ENCODE results near the gene ISG20L2. TPM values are rescaled to one million over a fixed set of nuclear protein-coding genes. Genes with fewer than 3 reads are reported as not detected.
A peak's percentile ranks its signal among the peaks of the same experiment; 100 is the strongest.

ISG20L2 gene
- polyA plus RNA-seq, 3 donors = 17.2 to 23.5 (median 18.1) TPM

DNA sequence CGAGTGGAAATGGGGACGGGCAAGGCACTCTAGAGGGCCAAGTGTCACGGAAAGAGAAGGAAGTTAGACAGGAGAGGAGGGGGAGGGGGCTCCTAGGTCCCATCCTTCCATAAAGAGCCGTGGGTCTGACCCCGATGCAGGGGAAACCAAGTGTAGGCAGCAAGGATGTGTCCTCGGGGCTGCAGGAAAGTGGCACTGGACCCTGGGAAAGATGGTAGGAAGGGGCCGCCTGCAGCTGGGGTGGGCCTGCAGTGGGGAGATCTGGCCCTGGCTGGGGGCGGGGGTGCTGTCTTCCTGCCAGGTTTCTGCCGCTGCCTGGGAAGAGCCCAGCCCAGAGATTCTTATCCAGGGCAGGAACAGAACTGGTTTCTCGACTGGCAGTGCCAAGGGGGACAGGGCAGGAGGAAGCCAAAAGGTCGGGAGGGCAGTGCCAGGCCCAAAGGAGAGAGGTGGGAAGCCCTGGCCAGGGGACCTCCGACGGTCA is 36.1 kb downstream of the ISG20L2 start:
- Mint-ChIP-seq H3K4me1 (peaks cover 24% of the 10 kb centered on the region), H3K9me3 (peaks cover 0 to 15% (median 7%) of the 10 kb centered on the region in 7 donors), H3K4me3 (peak overlapping the region in 1 of 2 donors; percentile 76), H3K36me3 (peaks cover 0 to 2% of the 10 kb centered on the region in 2 donors), H3K27ac (no peak overlapping the region), H3K27me3 (ENCODE audit: low read depth in 3 of 3) (peaks cover 66 to 78% (median 78%) of the 10 kb centered on the region in 3 donors)
- intact Hi-C loops (cut with micrococcal nuclease) = loop anchor here (10.0 kb wide), 2 partner anchors 162 to 192 kb away; partner anchors contain the start of gene INSRR (in 1 of the 2)
- H3K9ac ChIP-seq (ENCODE audit: insufficient read depth, low read length, poor library complexity, severe bottlenecking) = no peak overlapping the region
- DNase-seq = no peak
- no peak overlapping the region for H3K4me2 ChIP-seq (replicated peaks; ENCODE audit: extremely low read depth, low read length, poor library complexity, severe bottlenecking)
- H2AFZ ChIP-seq (ENCODE audit: insufficient read depth, low read depth, low read length, poor library complexity, severe bottlenecking) = no peak overlapping the region
- H3K27ac ChIP-seq (ENCODE audit: low read depth in 1 of 2, low read length in 2 of 2) = no peak overlapping the region
- no peaks in the 10 kb centered on the region for H3K79me2 ChIP-seq (ENCODE audit: insufficient read depth, low read length)
- peaks cover 2 to 10% of the 10 kb centered on the region in 2 donors for H3K4me1 ChIP-seq (ENCODE audit: control insufficient read depth in 1 of 2, insufficient read depth in 2 of 2, low read length in 2 of 2)
- H3K9me3 ChIP-seq (replicated peaks in 1 of 2; ENCODE audit: control insufficient read depth in 1 of 2, insufficient read depth in 1 of 2, low read length in 2 of 2) = peaks cover 0 to 11% of the 10 kb centered on the region in 2 donors
- WGBS (ENCODE audit: insufficient coverage) = 5% methylated on average over 11 of the region's 13 CpGs
- H3K36me3 ChIP-seq (replicated peaks in 1 of 2; ENCODE audit: control insufficient read depth in 1 of 2, insufficient read depth in 2 of 2, low read length in 2 of 2) = no peaks in the 10 kb centered on the region
- no peaks in the 10 kb centered on the region for H4K20me1 ChIP-seq (ENCODE audit: insufficient read depth, low read length)
- TF ChIP-seq, protein P1, sequence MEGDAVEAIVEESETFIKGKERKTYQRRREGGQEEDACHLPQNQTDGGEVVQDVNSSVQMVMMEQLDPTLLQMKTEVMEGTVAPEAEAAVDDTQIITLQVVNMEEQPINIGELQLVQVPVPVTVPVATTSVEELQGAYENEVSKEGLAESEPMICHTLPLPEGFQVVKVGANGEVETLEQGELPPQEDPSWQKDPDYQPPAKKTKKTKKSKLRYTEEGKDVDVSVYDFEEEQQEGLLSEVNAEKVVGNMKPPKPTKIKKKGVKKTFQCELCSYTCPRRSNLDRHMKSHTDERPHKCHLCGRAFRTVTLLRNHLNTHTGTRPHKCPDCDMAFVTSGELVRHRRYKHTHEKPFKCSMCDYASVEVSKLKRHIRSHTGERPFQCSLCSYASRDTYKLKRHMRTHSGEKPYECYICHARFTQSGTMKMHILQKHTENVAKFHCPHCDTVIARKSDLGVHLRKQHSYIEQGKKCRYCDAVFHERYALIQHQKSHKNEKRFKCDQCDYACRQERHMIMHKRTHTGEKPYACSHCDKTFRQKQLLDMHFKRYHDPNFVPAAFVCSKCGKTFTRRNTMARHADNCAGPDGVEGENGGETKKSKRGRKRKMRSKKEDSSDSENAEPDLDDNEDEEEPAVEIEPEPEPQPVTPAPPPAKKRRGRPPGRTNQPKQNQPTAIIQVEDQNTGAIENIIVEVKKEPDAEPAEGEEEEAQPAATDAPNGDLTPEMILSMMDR (IDR thresholded peaks at IDR 0.05) = no peak
- H3K27me3 ChIP-seq (ENCODE audit: control insufficient read depth in 2 of 2, insufficient read depth in 2 of 2, low read length in 2 of 2) = peaks cover 33 to 64% of the 10 kb centered on the region in 2 donors
- no peak overlapping the region for H3K4me3 ChIP-seq (replicated peaks in 1 of 3; ENCODE audit: low read depth in 2 of 3, low read length in 3 of 3)

DNA sequence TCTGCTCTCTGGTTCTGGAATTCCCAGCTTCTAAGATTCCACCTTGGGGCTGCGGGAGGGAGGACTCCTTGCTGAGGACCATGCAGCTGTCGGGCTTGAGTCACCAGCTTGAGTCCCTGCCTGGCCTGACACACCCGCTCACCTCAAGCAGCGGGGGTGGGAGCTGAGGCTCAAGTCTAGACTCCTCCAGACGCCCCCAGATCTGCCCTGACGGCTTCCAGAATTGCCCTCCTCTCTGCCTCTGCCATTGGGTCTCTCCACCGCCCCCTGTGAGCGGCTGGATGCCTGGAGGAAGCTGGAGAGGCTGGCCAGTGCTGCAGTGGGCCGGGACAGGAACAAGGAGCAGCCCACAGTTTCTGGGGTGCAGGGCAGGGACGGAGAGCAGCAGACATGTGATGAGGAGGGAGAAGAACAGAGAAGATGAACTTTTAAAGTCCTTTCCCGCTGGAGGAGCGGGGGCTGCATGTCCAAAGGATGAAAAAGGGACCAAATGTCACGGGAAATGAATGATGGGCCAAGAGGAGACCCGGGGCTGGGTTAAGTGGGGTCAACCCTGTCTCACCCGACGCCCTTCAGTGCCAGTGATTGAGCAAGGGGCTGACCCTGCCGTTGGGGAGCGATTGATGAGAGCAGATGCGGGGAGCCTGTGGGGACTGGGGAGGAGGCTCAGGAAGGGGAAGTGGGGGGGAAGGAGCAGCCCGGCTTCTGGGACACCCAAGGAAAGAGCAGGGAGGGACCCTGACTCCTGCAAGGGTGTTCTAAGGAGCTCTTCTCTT is 36.7 kb downstream of the ISG20L2 start:
- Histone ChIP-seq H3K4me1 (ENCODE audit: control insufficient read depth in 1 of 2, insufficient read depth in 2 of 2, low read length in 2 of 2) (peaks cover 2 to 10% of the 10 kb centered on the region in 2 donors), H3K4me3 (replicated peaks in 1 of 3; ENCODE audit: low read depth in 2 of 3, low read length in 3 of 3) (no peak overlapping the region), H2AFZ (ENCODE audit: insufficient read depth, low read depth, low read length, poor library complexity, severe bottlenecking) (no peak overlapping the region), H4K20me1 (ENCODE audit: insufficient read depth, low read length) (no peaks in the 10 kb centered on the region), H3K27ac (ENCODE audit: low read depth in 1 of 2, low read length in 2 of 2) (no peak overlapping the region), H3K79me2 (ENCODE audit: insufficient read depth, low read length) (no peaks in the 10 kb centered on the region), H3K9ac (ENCODE audit: insufficient read depth, low read length, poor library complexity, severe bottlenecking) (peak overlapping the region; percentile 4), H3K4me2 (replicated peaks; ENCODE audit: extremely low read depth, low read length, poor library complexity, severe bottlenecking) (no peak overlapping the region), H3K36me3 (replicated peaks in 1 of 2; ENCODE audit: control insufficient read depth in 1 of 2, insufficient read depth in 2 of 2, low read length in 2 of 2) (no peaks in the 10 kb centered on the region), H3K9me3 (replicated peaks in 1 of 2; ENCODE audit: control insufficient read depth in 1 of 2, insufficient read depth in 1 of 2, low read length in 2 of 2) (peaks cover 0 to 11% of the 10 kb centered on the region in 2 donors), H3K27me3 (ENCODE audit: control insufficient read depth in 2 of 2, insufficient read depth in 2 of 2, low read length in 2 of 2) (peaks cover 33 to 61% of the 10 kb centered on the region in 2 donors)
- peak overlapping the region in 1 of 2 donors; percentile 76 for H3K4me3 Mint-ChIP-seq
- peak in 1 of 3 donors; percentile 20 for DNase-seq
- H3K27ac Mint-ChIP-seq = peak overlapping the region in 1 of 7 donors; percentile 62
- intact Hi-C loops (cut with micrococcal nuclease) = loop anchor here (10.0 kb wide), 2 partner anchors 163 to 193 kb away; partner anchors contain the start of gene INSRR (in 1 of the 2)
- peaks cover 65 to 77% (median 77%) of the 10 kb centered on the region in 3 donors for H3K27me3 Mint-ChIP-seq (ENCODE audit: low read depth in 3 of 3)
- H3K9me3 Mint-ChIP-seq = peaks cover 0 to 15% (median 7%) of the 10 kb centered on the region in 7 donors
- peaks cover 24% of the 10 kb centered on the region for H3K4me1 Mint-ChIP-seq
- TF ChIP-seq, protein P1 (IDR thresholded peaks at IDR 0.05) = no peak
- 15% methylated on average over 20 of the region's 20 CpGs for WGBS (ENCODE audit: insufficient coverage)
- peaks cover 0 to 2% of the 10 kb centered on the region in 2 donors for H3K36me3 Mint-ChIP-seq
